ENCODE measurements around the gene BTN3A1. TPM values are rescaled to one million over a fixed set of nuclear protein-coding genes. Genes with fewer than 3 reads are reported as not detected.
A peak's percentile ranks its signal among the peaks of the same experiment; 100 is the strongest.

Gene BTN3A1
- total and polyA plus RNA-seq, 10 of the 15 experiments (the other 5 are each of a cell fraction or from before 2014, with no cell fraction given): 5.6 to 60.1 (median 16.1) TPM

- no peak for DNase-seq (ENCODE audit: low read depth, low spot score)
- no peak for FAIRE-seq
- no TSS peak for BruUV-seq (replicated peaks)
- intact Hi-C loops (cut with micrococcal nuclease; ENCODE audit: unreplicated experiment): no loop called here
- 45% methylated on average over 4 of the region's 4 CpGs for WGBS (ENCODE audit: insufficient coverage, insufficient replicate concordance, low lambda C conversion rate, missing lambda C conversion rate)
- Histone ChIP-seq H3K9ac (ENCODE audit: control insufficient read depth, insufficient read depth, low read length) (no peak overlapping the region), H3K4me1 (ENCODE audit: control insufficient read depth, insufficient read depth, low read length) (peaks cover 22% of the 10 kb centered on the region), H2AFZ (ENCODE audit: control insufficient read depth, low read depth, low read length) (no peak overlapping the region), H3K36me3 (ENCODE audit: control insufficient read depth in 2 of 2, insufficient read depth in 2 of 2, low read length in 1 of 2) (peaks cover 16 to 35% of the 10 kb centered on the region in 2 experiments), H3K27me3 (replicated peaks in 1 of 2; ENCODE audit: control insufficient read depth in 2 of 2, insufficient read depth in 2 of 2, low read length in 1 of 2) (no peaks in the 10 kb centered on the region), H3K4me2 (ENCODE audit: control insufficient read depth, insufficient read depth) (no peak overlapping the region), H3K27ac (ENCODE audit: control insufficient read depth, insufficient read depth) (peak overlapping the region; percentile 52), H3K9me3 (replicated peaks; ENCODE audit: control insufficient read depth, insufficient read depth, low read length) (no peaks in the 10 kb centered on the region), H3K79me2 (ENCODE audit: control insufficient read depth, insufficient read depth, low read length) (peaks cover 25% of the 10 kb centered on the region), H3K4me3 (no peak overlapping the region; the same call in 1 of the 2 replicates), H4K20me1 (ENCODE audit: control insufficient read depth, insufficient read depth) (no peaks in the 10 kb centered on the region)
- in situ Hi-C loops (cut with MboI): no loop called here
- ChIA-PET POLR2A (interaction anchor here (1.0 to 2.9 kb wide), 5 partner anchors 8 to 69 kb away, joined by 3 to 12 read pairs (median 4); no protein-coding TSS in a partner anchor), SMC1A (ENCODE audit: uncharacterized antibody, unreplicated experiment) (interaction anchor here (0.9 to 1.9 kb wide), 4 partner anchors 8 to 18 kb away, joined by 3 to 21 read pairs (median 6); no protein-coding TSS in a partner anchor), CTCF (interaction anchor here (0.5 to 0.9 kb wide), 2 partner anchors 81 to 105 kb away, joined by 3 read pairs; partner anchors contain the start of gene BTN2A2), RAD21 (ENCODE audit: unreplicated experiment) (interaction anchor here (0.9 kb wide), 1 partner anchor 60 kb away, joined by 3 read pairs; no protein-coding TSS in a partner anchor)
- peak; percentile 67 for ATAC-seq
- TF ChIP-seq RBBP5 (conservative IDR thresholded peaks at IDR 0.05) (no peak), RELA (IDR thresholded peaks at IDR 0.05; ENCODE audit: borderline replicate concordance, partially characterized antibody) (peak; percentile 68), ZNF687 (IDR thresholded peaks at IDR 0.05) (0 out of 2 replicates have a peak, but pooled peaks have one; percentile 10), RELB (IDR thresholded peaks at IDR 0.05; ENCODE audit: low read depth) (peak; percentile 56; the same call in 1 of the 2 replicates)
Measured at GRCh38 chr6:26464014-26464413, 61.9 kb downstream of the BTN3A1 start.
